DOHH2 (cell line): Measurements from ENCODE around the gene PHC2.

Experiments
- EZH2phosphoT487 ChIP-seq: fragments of 200-600 bp; sonication (generic); IDR thresholded peaks from 2 replicates; pipeline ENCODE4 v1.6.1; 2017; ENCODE audit warnings: borderline replicate concordance, mild to moderate bottlenecking, antibody characterized with exemption, low read length, moderate library complexity, mixed read lengths
- TF ChIP-seq, protein P1 (sequence below): fragments of 200-600 bp; sonication (generic); IDR thresholded peaks from one replicate; pipeline ENCODE4 v1.5.1; 2014; ENCODE audit warnings: antibody characterized with exemption, mild to moderate bottlenecking, low read depth, low read length; ENCODE audit not compliant: poor library complexity, severe bottlenecking

DNA sequence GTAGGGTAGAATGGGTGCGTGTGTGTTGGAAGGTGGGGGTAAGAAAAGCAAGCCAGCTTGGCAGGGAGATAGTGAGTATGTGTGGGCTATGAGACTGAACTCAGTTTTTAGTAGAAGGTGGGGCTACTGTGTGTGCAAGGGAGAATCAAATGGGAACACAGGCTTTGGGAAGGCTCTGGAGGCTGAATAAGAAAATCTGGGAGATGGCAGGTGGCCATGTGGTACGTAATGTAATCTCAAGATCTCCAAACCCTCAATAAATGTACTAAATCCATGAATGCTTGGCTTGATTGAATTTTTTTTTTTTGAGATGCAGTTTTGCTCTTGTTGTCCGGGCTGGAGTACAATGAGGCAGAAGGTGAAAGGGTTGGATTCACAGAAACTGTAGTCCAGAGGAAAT lies 38.1 kb upstream of the PHC2 start:
- TF ChIP-seq, protein P1, sequence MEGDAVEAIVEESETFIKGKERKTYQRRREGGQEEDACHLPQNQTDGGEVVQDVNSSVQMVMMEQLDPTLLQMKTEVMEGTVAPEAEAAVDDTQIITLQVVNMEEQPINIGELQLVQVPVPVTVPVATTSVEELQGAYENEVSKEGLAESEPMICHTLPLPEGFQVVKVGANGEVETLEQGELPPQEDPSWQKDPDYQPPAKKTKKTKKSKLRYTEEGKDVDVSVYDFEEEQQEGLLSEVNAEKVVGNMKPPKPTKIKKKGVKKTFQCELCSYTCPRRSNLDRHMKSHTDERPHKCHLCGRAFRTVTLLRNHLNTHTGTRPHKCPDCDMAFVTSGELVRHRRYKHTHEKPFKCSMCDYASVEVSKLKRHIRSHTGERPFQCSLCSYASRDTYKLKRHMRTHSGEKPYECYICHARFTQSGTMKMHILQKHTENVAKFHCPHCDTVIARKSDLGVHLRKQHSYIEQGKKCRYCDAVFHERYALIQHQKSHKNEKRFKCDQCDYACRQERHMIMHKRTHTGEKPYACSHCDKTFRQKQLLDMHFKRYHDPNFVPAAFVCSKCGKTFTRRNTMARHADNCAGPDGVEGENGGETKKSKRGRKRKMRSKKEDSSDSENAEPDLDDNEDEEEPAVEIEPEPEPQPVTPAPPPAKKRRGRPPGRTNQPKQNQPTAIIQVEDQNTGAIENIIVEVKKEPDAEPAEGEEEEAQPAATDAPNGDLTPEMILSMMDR, result no peak
- no peak for TF ChIP-seq EZH2phosphoT487
